ENCODE measurements around the gene ZNF319.

GRCh38 chr16:57993438-57993837 lies 7.0 kb downstream of the ZNF319 start:
- TF ChIP-seq CTCF (IDR thresholded peaks at IDR 0.05; ENCODE audit: low read depth, low read length, missing input control) (no peak), MAX (IDR thresholded peaks at IDR 0.05) (no peak), ZBTB33 (IDR thresholded peaks at IDR 0.05) (no peak), JUND (IDR thresholded peaks at IDR 0.05) (no peak), EGR1 (IDR thresholded peaks at IDR 0.05; ENCODE audit: low read depth in 2 of 2) (no peak), TAF1 (conservative IDR thresholded peaks at IDR 0.05) (no peak), RAD21 (IDR thresholded peaks at IDR 0.05) (no peak), REST (IDR thresholded peaks at IDR 0.05) (no peak), SP1 (IDR thresholded peaks at IDR 0.05) (no peak), FOXA1 (IDR thresholded peaks at IDR 0.05) (no peak), ATF3 (IDR thresholded peaks at IDR 0.05) (no peak)
